Central memory CD8-positive, alpha-beta T cell (primary cell): ENCODE data around the gene FUCA1.

Experiments
- ATAC-seq: fragments of 150-1000 bp; cut with Tn5 transposase; replicated peaks from 2 replicates; pipeline ENCODE4 v1.10.0; 2022; ENCODE audit warnings: mild to moderate bottlenecking, moderate FRiP score, moderate number of reproducible peaks; ENCODE audit not compliant: poor library complexity, severe bottlenecking; ENCODE audit errors: extremely low read depth
- DNase-seq, 2 donors: peaks; one replicate each; pipeline ENCODE4 v3.0.0; 2021; ENCODE audit warnings: low spot score in 2 of 2
- H3K27ac Mint-ChIP-seq: one replicate; pipeline ENCODE4 v1.8.0; 2022; ENCODE audit warnings: low read depth, mild to moderate bottlenecking, moderate library complexity, mixed read lengths
- H3K27me3 Mint-ChIP-seq: one replicate; pipeline ENCODE4 v1.8.0; 2022; ENCODE audit warnings: mixed read lengths
- H3K36me3 Mint-ChIP-seq: one replicate; pipeline ENCODE4 v1.8.0; 2022; ENCODE audit warnings: mild to moderate bottlenecking, moderate library complexity, mixed read lengths; ENCODE audit not compliant: insufficient read depth
- H3K4me1 Mint-ChIP-seq: one replicate; pipeline ENCODE4 v1.8.0; 2022; ENCODE audit warnings: mixed read lengths
- H3K4me3 Mint-ChIP-seq: one replicate; pipeline ENCODE4 v1.8.0; 2022; ENCODE audit warnings: mild to moderate bottlenecking, moderate library complexity, mixed read lengths
- H3K9me3 Mint-ChIP-seq: one replicate; pipeline ENCODE4 v1.8.0; 2022; ENCODE audit warnings: mixed read lengths

The FUCA1 gene

GRCh38 chr1:23825076-23825761 lies 42.9 kb downstream of the FUCA1 start, which contains the start of gene HMGCL:
Gene HMGCL (minus strand): TSS chr1:23825429. CDS start chr1:23825415, 14 bp downstream.
- Mint-ChIP-seq H3K27ac (peak within 1 kb of the TSS; percentile 92), H3K4me1 (peaks cover 21% of the 10 kb centered on the region), H3K4me3 (peak within 1 kb of the TSS; percentile 90), H3K36me3 (peaks cover 4% of the 10 kb centered on the region), H3K27me3 (no peaks in the 10 kb centered on the region), H3K9me3 (no peaks in the 10 kb centered on the region)
- peak; percentile 98 for ATAC-seq
- peak; percentile 66 to 73 for DNase-seq

GRCh38 chr1:23824711-23825075 lies 43.4 kb downstream of the FUCA1 start:
- Mint-ChIP-seq H3K27ac (peak overlapping the region; percentile 92), H3K4me1 (peaks cover 21% of the 10 kb centered on the region), H3K36me3 (peaks cover 6% of the 10 kb centered on the region), H3K9me3 (no peaks in the 10 kb centered on the region), H3K27me3 (no peaks in the 10 kb centered on the region), H3K4me3 (peak overlapping the region; percentile 90)
- ATAC-seq (peak; percentile 11), DNase-seq (no peak)

- ATAC-seq (no peak), DNase-seq (no peak)
- no peaks in the 10 kb centered on the region for H3K9me3 Mint-ChIP-seq
- H3K4me1 Mint-ChIP-seq = peaks cover 21% of the 10 kb centered on the region
- no peak overlapping the region for H3K27ac Mint-ChIP-seq
- peak overlapping the region; percentile 54 for H3K4me3 Mint-ChIP-seq
- H3K36me3 Mint-ChIP-seq = peaks cover 9% of the 10 kb centered on the region
- H3K27me3 Mint-ChIP-seq = no peaks in the 10 kb centered on the region
Observed at GRCh38 chr1:23823767-23824166, 44.3 kb downstream of the FUCA1 start.

GRCh38 chr1:23817633-23818032 lies 50.5 kb downstream of the FUCA1 start:
- H3K9me3 Mint-ChIP-seq = no peaks in the 10 kb centered on the region
- no peak overlapping the region for H3K4me3 Mint-ChIP-seq
- no peaks in the 10 kb centered on the region for H3K4me1 Mint-ChIP-seq
- no peak overlapping the region for H3K27ac Mint-ChIP-seq
- ATAC-seq = no peak
- DNase-seq = no peak
- H3K27me3 Mint-ChIP-seq = no peaks in the 10 kb centered on the region
- peaks cover 32% of the 10 kb centered on the region for H3K36me3 Mint-ChIP-seq

- no peak for ATAC-seq
Observed at GRCh38 chr1:23816906-23817305, 51.2 kb downstream of the FUCA1 start.

GRCh38 chr1:23816361-23816760 lies 51.7 kb downstream of the FUCA1 start:
- ATAC-seq = no peak
- DNase-seq = no peak
- H3K36me3 Mint-ChIP-seq = peaks cover 38% of the 10 kb centered on the region
- H3K27ac Mint-ChIP-seq = no peak overlapping the region
- H3K9me3 Mint-ChIP-seq = no peaks in the 10 kb centered on the region
- no peaks in the 10 kb centered on the region for H3K27me3 Mint-ChIP-seq
- no peaks in the 10 kb centered on the region for H3K4me1 Mint-ChIP-seq
- no peak overlapping the region for H3K4me3 Mint-ChIP-seq

More at GRCh38 chr1:23816906-23817305, 51.2 kb downstream of the FUCA1 start:
- H3K4me1 Mint-ChIP-seq = no peaks in the 10 kb centered on the region
- no peaks in the 10 kb centered on the region for H3K9me3 Mint-ChIP-seq
- DNase-seq = no peak
- no peak overlapping the region for H3K4me3 Mint-ChIP-seq
- no peaks in the 10 kb centered on the region for H3K27me3 Mint-ChIP-seq
- H3K36me3 Mint-ChIP-seq = peaks cover 36% of the 10 kb centered on the region
- no peak overlapping the region for H3K27ac Mint-ChIP-seq

- no peaks in the 10 kb centered on the region for H3K27me3 Mint-ChIP-seq
- peaks cover 9% of the 10 kb centered on the region for H3K4me1 Mint-ChIP-seq
- no peaks in the 10 kb centered on the region for H3K9me3 Mint-ChIP-seq
- H3K27ac Mint-ChIP-seq = no peak overlapping the region
- no peak overlapping the region for H3K4me3 Mint-ChIP-seq
- ATAC-seq (no peak), DNase-seq (no peak)
- H3K36me3 Mint-ChIP-seq = peaks cover 35% of the 10 kb centered on the region
Observed at GRCh38 chr1:23814016-23814415, 54.1 kb downstream of the FUCA1 start.

GRCh38 chr1:23810818-23811540 lies 57.1 kb downstream of the FUCA1 start:
- ATAC-seq (peak; percentile 62), DNase-seq (peak in 1 of 2 donors; percentile 42)
- no peaks in the 10 kb centered on the region for H3K27me3 Mint-ChIP-seq
- peaks cover 15% of the 10 kb centered on the region for H3K36me3 Mint-ChIP-seq
- no peaks in the 10 kb centered on the region for H3K9me3 Mint-ChIP-seq
- H3K4me3 Mint-ChIP-seq = no peak overlapping the region
- peaks cover 9% of the 10 kb centered on the region for H3K4me1 Mint-ChIP-seq
- peak overlapping the region; percentile 19 for H3K27ac Mint-ChIP-seq

- no peak overlapping the region for H3K27ac Mint-ChIP-seq
- H3K27me3 Mint-ChIP-seq = no peaks in the 10 kb centered on the region
- H3K4me1 Mint-ChIP-seq = peaks cover 9% of the 10 kb centered on the region
- H3K4me3 Mint-ChIP-seq = no peak overlapping the region
- peak; percentile 97 for ATAC-seq
- H3K9me3 Mint-ChIP-seq = no peaks in the 10 kb centered on the region
- DNase-seq = peak; percentile 73 to 79
- peaks cover 13% of the 10 kb centered on the region for H3K36me3 Mint-ChIP-seq
Observed at GRCh38 chr1:23809751-23810171, 58.3 kb downstream of the FUCA1 start.

GRCh38 chr1:23807453-23807852 lies 60.6 kb downstream of the FUCA1 start:
- Mint-ChIP-seq H3K4me3 (no peak overlapping the region), H3K9me3 (no peaks in the 10 kb centered on the region), H3K36me3 (peaks cover 6% of the 10 kb centered on the region), H3K27me3 (no peaks in the 10 kb centered on the region), H3K4me1 (peaks cover 9% of the 10 kb centered on the region), H3K27ac (no peak overlapping the region)
- ATAC-seq = no peak
- no peak for DNase-seq

- no peak overlapping the region for H3K4me3 Mint-ChIP-seq
- peaks cover 10% of the 10 kb centered on the region for H3K4me1 Mint-ChIP-seq
- H3K9me3 Mint-ChIP-seq = no peaks in the 10 kb centered on the region
- peaks cover 1% of the 10 kb centered on the region for H3K36me3 Mint-ChIP-seq
- no peak overlapping the region for H3K27ac Mint-ChIP-seq
- no peak for ATAC-seq
- DNase-seq = no peak
- H3K27me3 Mint-ChIP-seq = no peaks in the 10 kb centered on the region
Observed at GRCh38 chr1:23806280-23806679, 61.8 kb downstream of the FUCA1 start.

- no peak for ATAC-seq
- H3K9me3 Mint-ChIP-seq = no peaks in the 10 kb centered on the region
- H3K4me3 Mint-ChIP-seq = no peak overlapping the region
- peaks cover 3% of the 10 kb centered on the region for H3K36me3 Mint-ChIP-seq
- DNase-seq = no peak
- no peak overlapping the region for H3K27ac Mint-ChIP-seq
- peaks cover 12% of the 10 kb centered on the region for H3K4me1 Mint-ChIP-seq
- H3K27me3 Mint-ChIP-seq = no peaks in the 10 kb centered on the region
Observed at GRCh38 chr1:23805025-23805424, 63.1 kb downstream of the FUCA1 start.
